ENCODE data around the gene NEU2. TPM values are rescaled to one million over a fixed set of nuclear protein-coding genes. Genes with fewer than 3 reads are reported as not detected.

Gene NEU2
- polyA plus RNA-seq, 2 of the 4 experiments (the other 2 are of a cell fraction) = not detected

- TF ChIP-seq RNF2 (IDR thresholded peaks at IDR 0.05; ENCODE audit: borderline replicate concordance, low read depth) = no peak
- TF ChIP-seq JUNB (IDR thresholded peaks at IDR 0.05) = no peak
- no peak for TF ChIP-seq EP300 (IDR thresholded peaks at IDR 0.05)
- TF ChIP-seq ZSCAN20 (CRISPR knock-in tag; IDR thresholded peaks at IDR 0.05) = no peak
- TF ChIP-seq ZC3H11A (IDR thresholded peaks at IDR 0.05) = no peak
- no peak for TF ChIP-seq CTCF (IDR thresholded peaks at IDR 0.05)
Measured at GRCh38 chr2:233062946-233063268, 30.4 kb downstream of the NEU2 start (continued).

GRCh38 chr2:233063269-233063975 is 30.9 kb downstream of the NEU2 start:
- H3K4me1 ChIP-seq = no peaks in the 10 kb centered on the region
- 94% methylated on average over 9 of the region's 13 CpGs for WGBS (ENCODE audit: missing lambda C conversion rate)
- no peak for FAIRE-seq
- H3K9me3 ChIP-seq = no peaks in the 10 kb centered on the region
- DNase-seq (ENCODE audit: low read depth in 1 of 2, low spot score in 1 of 2) = peak in 1 of 2 experiments; percentile 18
- ATAC-seq = peak; percentile 40 to 56; a peak in 4 of 6 replicates
- ChIA-PET POLR2A (no interaction called here), CTCF (interaction anchor here (6.7 kb wide), 1 partner anchor 9 kb away, joined by 45 read pairs; no protein-coding TSS in a partner anchor)
- H3K4me2 ChIP-seq = no peak overlapping the region
- no peak overlapping the region for H3K4me3 ChIP-seq
- TF ChIP-seq RCOR1 (IDR thresholded peaks at IDR 0.05; ENCODE audit: low read depth, low read length) (no peak), BCL3 (IDR thresholded peaks at IDR 0.05) (no peak), TFCP2L1 (CRISPR knock-in tag; IDR thresholded peaks at IDR 0.05) (no peak), MAX (IDR thresholded peaks at IDR 0.05) (no peak), SMC3 (IDR thresholded peaks at IDR 0.05) (no peak), JUN (IDR thresholded peaks at IDR 0.05) (no peak), RFX5 (IDR thresholded peaks at IDR 0.05) (no peak), CHD2 (IDR thresholded peaks at IDR 0.05; ENCODE audit: low read length, partially characterized antibody) (no peak), PBX3 (IDR thresholded peaks at IDR 0.05) (no peak), BHLHE40 (IDR thresholded peaks at IDR 0.05; ENCODE audit: low read depth, low read length) (no peak), JUNB (IDR thresholded peaks at IDR 0.05) (no peak), FOSL2 (IDR thresholded peaks at IDR 0.05) (no peak), FOSL2 (CRISPR knock-in tag; IDR thresholded peaks at IDR 0.05) (no peak), HOXB5 (CRISPR knock-in tag; IDR thresholded peaks at IDR 0.05) (no peak), NR3C1 (IDR thresholded peaks at IDR 0.05) (no peak), REST (IDR thresholded peaks at IDR 0.05) (no peak), MYC (IDR thresholded peaks at IDR 0.05; ENCODE audit: borderline replicate concordance, low read length) (no peak), HEYL (CRISPR knock-in tag; IDR thresholded peaks at IDR 0.05) (no peak), NFE2L2 (conservative IDR thresholded peaks at IDR 0.05; ENCODE audit: low read length) (no peak), ATOH8 (CRISPR knock-in tag; IDR thresholded peaks at IDR 0.05; ENCODE audit: low read depth) (no peak), ELK1 (IDR thresholded peaks at IDR 0.05; ENCODE audit: low read depth, low read length) (no peak)
- H3K27ac ChIP-seq = no peak overlapping the region

All from A549 (cell line).